Mesenchymal stem cell (in vitro differentiated cells and primary cell): ENCODE results near the gene IMMP2L.
A peak's percentile ranks its signal among the peaks of the same experiment; 100 is the strongest.

ENCODE experiments used
- DNase-seq: peaks from one replicate; pipeline ENCODE4 v3.0.0-alpha.2; 2013
- H2AFZ ChIP-seq: one replicate; pipeline ENCODE4 v1.6.1; 2013; ENCODE audit warnings: low read depth, mild to moderate bottlenecking, control low read depth, inconsistent platforms, low read length, moderate library complexity
- H2AK5ac ChIP-seq: 2 replicates; pipeline ENCODE4 v1.6.1; 2013; ENCODE audit warnings: low read length, moderate library complexity, mild to moderate bottlenecking, inconsistent platforms; ENCODE audit not compliant: severe bottlenecking
- H2BK120ac ChIP-seq: one replicate; pipeline ENCODE4 v1.6.1; 2013; ENCODE audit warnings: low read depth, mild to moderate bottlenecking, inconsistent platforms, low read length, moderate library complexity
- H2BK12ac ChIP-seq, 2 experiments: one replicate each; pipeline ENCODE4 v1.6.1; 2013; ENCODE audit warnings: inconsistent platforms in 2 of 2, low read length in 2 of 2, mild to moderate bottlenecking in 2 of 2, moderate library complexity in 2 of 2, control low read depth in 1 of 2
- H2BK15ac ChIP-seq: one replicate; pipeline ENCODE4 v1.6.1; 2013; ENCODE audit warnings: mild to moderate bottlenecking, low read depth, inconsistent platforms; ENCODE audit not compliant: poor library complexity, severe bottlenecking
- H2BK5ac ChIP-seq: 2 replicates; pipeline ENCODE4 v1.6.1; 2013; ENCODE audit warnings: low read depth, mild to moderate bottlenecking, low read length, control low read depth, inconsistent platforms; ENCODE audit not compliant: poor library complexity, severe bottlenecking
- H3K14ac ChIP-seq, 2 experiments: one replicate each; pipeline ENCODE4 v1.6.1; 2013; ENCODE audit warnings: inconsistent platforms in 2 of 2, low read length in 2 of 2, control low read depth in 1 of 2, mild to moderate bottlenecking in 1 of 2, moderate library complexity in 1 of 2
- H3K18ac ChIP-seq, 2 experiments: one replicate each; pipeline ENCODE4 v1.6.1; 2013; ENCODE audit warnings: inconsistent platforms in 2 of 2, low read length in 2 of 2, control low read depth in 1 of 2, low read depth in 1 of 2, mild to moderate bottlenecking in 1 of 2
- H3K23ac ChIP-seq, 2 experiments: one replicate each; pipeline ENCODE4 v1.6.1; 2013; ENCODE audit warnings: inconsistent platforms in 2 of 2, low read length in 2 of 2, mild to moderate bottlenecking in 2 of 2, moderate library complexity in 2 of 2, control low read depth in 1 of 2
- H3K27ac ChIP-seq: 2 replicates; pipeline ENCODE4 v1.5.1; 2013; ENCODE audit warnings: mild to moderate bottlenecking, moderate library complexity, low read length, control low read depth, inconsistent platforms; ENCODE audit not compliant: poor library complexity, severe bottlenecking
- H3K27me3 ChIP-seq, 2 experiments: 2 replicates each; pipeline versions ENCODE4 v1.6.1 to v1.7.0; 2013; ENCODE audit warnings: low read length in 2 of 2, mild to moderate bottlenecking in 2 of 2, moderate library complexity in 2 of 2, control low read depth in 1 of 2, inconsistent platforms in 1 of 2; ENCODE audit not compliant: control insufficient read depth in 1 of 2, insufficient read depth in 1 of 2
- H3K36me3 ChIP-seq, 2 experiments: 2 replicates each; pipeline versions ENCODE4 v1.6.1 to v1.7.0; 2013; ENCODE audit warnings: low read length in 2 of 2, control low read depth in 1 of 2, inconsistent platforms in 1 of 2, low read depth in 1 of 2, mild to moderate bottlenecking in 1 of 2; ENCODE audit not compliant: insufficient read depth in 2 of 2, control insufficient read depth in 1 of 2
- H3K4ac ChIP-seq, 2 experiments: one replicate each; pipeline ENCODE4 v1.6.1; 2013; ENCODE audit warnings: inconsistent platforms in 2 of 2, low read length in 2 of 2, mild to moderate bottlenecking in 2 of 2, moderate library complexity in 2 of 2, control low read depth in 1 of 2, low read depth in 1 of 2
- H3K4me1 ChIP-seq: 2 replicates; pipeline ENCODE4 v1.6.1; 2013; ENCODE audit warnings: low read depth, low read length, control low read depth; ENCODE audit not compliant: control insufficient read depth, insufficient read depth
- H3K4me2 ChIP-seq: 2 replicates; pipeline ENCODE4 v1.6.1; 2013; ENCODE audit warnings: low read length, mild to moderate bottlenecking, inconsistent platforms; ENCODE audit not compliant: poor library complexity, severe bottlenecking
- H3K4me3 ChIP-seq, 2 experiments: 2 replicates each; pipeline versions ENCODE4 v1.5.1 to v1.7.0; 2013; ENCODE audit warnings: low read length in 2 of 2, mild to moderate bottlenecking in 2 of 2, control low read depth in 1 of 2, low read depth in 1 of 2; ENCODE audit not compliant: insufficient read depth in 1 of 2
- H3K79me1 ChIP-seq: replicated peaks from 2 replicates; pipeline ENCODE4 v1.6.1; 2013; ENCODE audit warnings: mild to moderate bottlenecking, control low read depth, low read length, inconsistent platforms; ENCODE audit not compliant: poor library complexity, severe bottlenecking
- H3K9ac ChIP-seq: 2 replicates; pipeline ENCODE4 v1.7.0; 2013; ENCODE audit warnings: mild to moderate bottlenecking, low read length, moderate library complexity
- H3K9me3 ChIP-seq: 2 replicates; pipeline ENCODE4 v1.7.0; 2013; ENCODE audit warnings: mild to moderate bottlenecking, low read length; ENCODE audit not compliant: control insufficient read depth
- H4K8ac ChIP-seq: one replicate; pipeline ENCODE4 v1.6.1; 2013; ENCODE audit warnings: inconsistent platforms, mild to moderate bottlenecking, low read length, moderate library complexity
- H4K91ac ChIP-seq: one replicate; pipeline ENCODE4 v1.6.1; 2013; ENCODE audit warnings: mild to moderate bottlenecking, low read length, inconsistent platforms
- WGBS: methylation state at CpG from one replicate; pipeline ENCODE4 v1.1.7; 2013; ENCODE audit warnings: mixed read lengths; 5-methylcytosine and 5-hydroxymethylcytosine counted together

The IMMP2L gene

DNA sequence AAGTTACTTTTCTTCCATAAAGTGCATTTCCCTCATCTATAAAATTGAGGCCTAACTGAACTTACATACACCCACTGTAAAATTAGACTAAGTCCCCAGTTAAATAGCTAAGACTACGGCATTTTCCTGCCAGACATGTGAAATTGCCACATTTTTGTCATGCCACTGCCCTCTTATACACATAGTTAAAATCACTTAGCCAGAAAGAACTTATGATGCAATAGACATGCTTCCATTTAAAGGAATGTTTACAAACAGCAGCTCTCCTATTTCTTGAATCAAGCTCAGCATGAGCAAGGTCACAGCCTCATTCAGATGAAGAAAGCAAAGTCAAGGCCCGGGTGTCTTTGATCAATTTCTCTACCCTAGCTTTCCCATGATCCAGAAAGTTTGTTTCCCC, 295.7 kb downstream of the IMMP2L start:
- Histone ChIP-seq H2BK12ac (no peak overlapping the region), H3K9me3 (no peaks in the 10 kb centered on the region), H4K91ac (no peak overlapping the region), H3K79me1 (no peaks in the 10 kb centered on the region), H3K27me3 (no peaks in the 10 kb centered on the region), H2AFZ (no peak overlapping the region), H3K14ac (no peak overlapping the region), H2BK120ac (no peak overlapping the region), H3K36me3 (no peaks in the 10 kb centered on the region), H2BK5ac (no peak overlapping the region), H3K18ac (no peak overlapping the region), H3K9ac (no peak overlapping the region), H3K27ac (peak overlapping the region; percentile 49), H3K4me2 (no peak overlapping the region), H4K8ac (no peak overlapping the region), H3K4me3 (no peak overlapping the region), H3K4ac (no peak overlapping the region), H2AK5ac (no peak overlapping the region), H3K23ac (no peak overlapping the region), H2BK15ac (no peak overlapping the region), H3K4me1 (peaks cover 5% of the 10 kb centered on the region)
- peak; percentile 71 for DNase-seq
- 40% methylated on average over 2 of the region's 2 CpGs for WGBS

- Histone ChIP-seq H2BK12ac (peak overlapping the region in 1 of 2 experiments; percentile 66), H3K36me3 (no peaks in the 10 kb centered on the region), H3K27me3 (no peaks in the 10 kb centered on the region), H3K14ac (no peak overlapping the region), H2AK5ac (no peak overlapping the region), H3K18ac (no peak overlapping the region), H2BK120ac (no peak overlapping the region), H4K8ac (no peak overlapping the region), H2BK5ac (no peak overlapping the region), H3K9ac (no peak overlapping the region), H3K4me3 (no peak overlapping the region), H3K79me1 (no peaks in the 10 kb centered on the region), H3K27ac (no peak overlapping the region), H3K23ac (no peak overlapping the region), H4K91ac (no peak overlapping the region), H2AFZ (no peak overlapping the region), H3K4ac (no peak overlapping the region), H3K4me1 (peaks cover 5% of the 10 kb centered on the region), H3K9me3 (no peaks in the 10 kb centered on the region), H2BK15ac (no peak overlapping the region), H3K4me2 (no peak overlapping the region)
- DNase-seq = no peak
These were observed 296.9 kb downstream of the IMMP2L start for GRCh38 chr7:111265394-111265793.

- no peaks in the 10 kb centered on the region for H3K79me1 ChIP-seq
- no peak overlapping the region for H3K4ac ChIP-seq
- no peak overlapping the region for H2BK15ac ChIP-seq
- no peak overlapping the region for H2BK5ac ChIP-seq
- H2BK120ac ChIP-seq = no peak overlapping the region
- no peaks in the 10 kb centered on the region for H3K36me3 ChIP-seq
- no peak overlapping the region for H4K91ac ChIP-seq
- no peak overlapping the region for H2AFZ ChIP-seq
- peaks cover 5% of the 10 kb centered on the region for H3K4me1 ChIP-seq
- WGBS = 100% methylated on average over 1 of the region's 1 CpG
- no peaks in the 10 kb centered on the region for H3K9me3 ChIP-seq
- H3K27ac ChIP-seq = no peak overlapping the region
- no peak for DNase-seq
- H3K4me3 ChIP-seq = no peak overlapping the region
- no peaks in the 10 kb centered on the region for H3K27me3 ChIP-seq
- H3K9ac ChIP-seq = no peak overlapping the region
- no peak overlapping the region for H2AK5ac ChIP-seq
- H4K8ac ChIP-seq = no peak overlapping the region
- H2BK12ac ChIP-seq = no peak overlapping the region
- H3K23ac ChIP-seq = no peak overlapping the region
- no peak overlapping the region for H3K4me2 ChIP-seq
- no peak overlapping the region for H3K18ac ChIP-seq
- H3K14ac ChIP-seq = no peak overlapping the region
These were observed 297.3 kb downstream of the IMMP2L start for GRCh38 chr7:111264981-111265380.

GRCh38 chr7:111264111-111264868, 298.0 kb downstream of the IMMP2L start:
- no peak overlapping the region for H3K9ac ChIP-seq
- H4K8ac ChIP-seq = no peak overlapping the region
- H3K18ac ChIP-seq = no peak overlapping the region
- H2BK15ac ChIP-seq = no peak overlapping the region
- DNase-seq = no peak
- H2BK12ac ChIP-seq = no peak overlapping the region
- H3K9me3 ChIP-seq = no peaks in the 10 kb centered on the region
- H3K4me1 ChIP-seq = peaks cover 5% of the 10 kb centered on the region
- no peaks in the 10 kb centered on the region for H3K36me3 ChIP-seq
- H2AK5ac ChIP-seq = peak overlapping the region; percentile 56
- no peaks in the 10 kb centered on the region for H3K79me1 ChIP-seq
- no peak overlapping the region for H3K4me3 ChIP-seq
- 89% methylated on average over 3 of the region's 4 CpGs for WGBS
- H3K27ac ChIP-seq = no peak overlapping the region
- H3K4me2 ChIP-seq = no peak overlapping the region
- H2BK5ac ChIP-seq = no peak overlapping the region
- H4K91ac ChIP-seq = no peak overlapping the region
- H2AFZ ChIP-seq = no peak overlapping the region
- H3K4ac ChIP-seq = no peak overlapping the region
- no peak overlapping the region for H2BK120ac ChIP-seq
- no peak overlapping the region for H3K23ac ChIP-seq
- no peak overlapping the region for H3K14ac ChIP-seq
- no peaks in the 10 kb centered on the region for H3K27me3 ChIP-seq
